GM12878 (cell line): Measurements from ENCODE around the gene SLC6A12.

Source experiments
- MEF2B ChIP-seq: fragments of 450-650 bp; IDR thresholded peaks from 2 replicates; pipeline ENCODE4 v1.6.1; 2018; ENCODE audit warnings: mild to moderate bottlenecking, moderate library complexity; ENCODE audit not compliant: partially characterized antibody, poor library complexity, severe bottlenecking
- POLR2A ChIP-seq: IDR thresholded peaks from 2 replicates; pipeline ENCODE4 v1.6.1; 2011; ENCODE audit warnings: low read depth, mild to moderate bottlenecking, low read length
- POLR2AphosphoS5 ChIP-seq: IDR thresholded peaks from 2 replicates; pipeline ENCODE4 v1.6.1; 2011; ENCODE audit warnings: mild to moderate bottlenecking, low read length, inconsistent platforms
- SP1 ChIP-seq: IDR thresholded peaks from one replicate; pipeline ENCODE4 v1.6.1; 2011; ENCODE audit warnings: low read depth, low read length
- TF ChIP-seq, protein P1 (sequence below), 3 experiments: IDR thresholded peaks in 2 of 3; conservative IDR thresholded peaks in 1 of 3; 2 replicates each; pipeline ENCODE4 v1.5.1; 2011; ENCODE audit warnings: low read depth in 3 of 3, low read length in 3 of 3, mild to moderate bottlenecking in 3 of 3, control low read depth in 2 of 3, moderate library complexity in 2 of 3, inconsistent platforms in 1 of 3, mixed read lengths in 1 of 3; ENCODE audit not compliant: control insufficient read depth in 2 of 3, insufficient read depth in 1 of 3; ENCODE audit errors: extremely low read depth in 1 of 3

DNA sequence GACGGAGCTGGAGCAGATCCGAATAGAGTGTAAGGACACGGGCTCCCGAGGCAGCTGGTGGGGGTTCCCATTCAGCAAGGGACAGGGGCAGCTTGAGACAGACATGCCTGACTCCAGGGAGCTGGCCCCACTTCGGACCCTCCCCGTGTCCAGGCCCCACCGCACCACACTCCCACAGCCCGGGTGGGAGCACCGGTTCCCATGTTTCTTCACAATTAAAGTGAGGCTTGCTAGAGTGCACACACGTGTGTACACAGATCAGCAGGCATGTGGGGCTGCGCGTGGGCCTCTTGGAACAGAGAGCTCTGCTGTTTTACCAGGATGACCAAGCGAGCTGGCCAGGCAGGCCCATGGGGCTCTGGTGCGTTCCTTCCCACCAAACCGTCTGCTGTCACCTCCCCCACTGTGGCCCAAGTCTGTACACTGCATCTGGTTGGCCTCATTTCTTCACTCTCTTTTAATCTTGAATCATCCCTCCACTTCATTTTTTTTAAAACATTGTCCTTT, 48.0 kb downstream of the SLC6A12 start:
- TF ChIP-seq, protein P1, sequence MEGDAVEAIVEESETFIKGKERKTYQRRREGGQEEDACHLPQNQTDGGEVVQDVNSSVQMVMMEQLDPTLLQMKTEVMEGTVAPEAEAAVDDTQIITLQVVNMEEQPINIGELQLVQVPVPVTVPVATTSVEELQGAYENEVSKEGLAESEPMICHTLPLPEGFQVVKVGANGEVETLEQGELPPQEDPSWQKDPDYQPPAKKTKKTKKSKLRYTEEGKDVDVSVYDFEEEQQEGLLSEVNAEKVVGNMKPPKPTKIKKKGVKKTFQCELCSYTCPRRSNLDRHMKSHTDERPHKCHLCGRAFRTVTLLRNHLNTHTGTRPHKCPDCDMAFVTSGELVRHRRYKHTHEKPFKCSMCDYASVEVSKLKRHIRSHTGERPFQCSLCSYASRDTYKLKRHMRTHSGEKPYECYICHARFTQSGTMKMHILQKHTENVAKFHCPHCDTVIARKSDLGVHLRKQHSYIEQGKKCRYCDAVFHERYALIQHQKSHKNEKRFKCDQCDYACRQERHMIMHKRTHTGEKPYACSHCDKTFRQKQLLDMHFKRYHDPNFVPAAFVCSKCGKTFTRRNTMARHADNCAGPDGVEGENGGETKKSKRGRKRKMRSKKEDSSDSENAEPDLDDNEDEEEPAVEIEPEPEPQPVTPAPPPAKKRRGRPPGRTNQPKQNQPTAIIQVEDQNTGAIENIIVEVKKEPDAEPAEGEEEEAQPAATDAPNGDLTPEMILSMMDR (IDR thresholded peaks at IDR 0.05 in 2 of 3, conservative IDR thresholded peaks at IDR 0.05 in 1 of 3; ENCODE audit: control insufficient read depth in 2 of 3, extremely low read depth in 1 of 3, insufficient read depth in 1 of 3, low read depth in 3 of 3, low read length in 3 of 3), result no peak
- TF ChIP-seq SP1, result no peak
- no peak for TF ChIP-seq POLR2A
- no peak for TF ChIP-seq POLR2AphosphoS5
- TF ChIP-seq MEF2B, result no peak
